Stimulated activated CD8-positive, alpha-beta memory T cell treated with anti-CD3 and anti-CD28 coated beads, Interleukin-4, amount 100 ng/mL, for 48 hours (primary cell): ENCODE results near the gene NEURL1B.

ENCODE experiments used
- DNase-seq: peaks from one replicate; pipeline ENCODE4 v3.0.0-alpha.2; 2020

Gene NEURL1B

GRCh38 chr5:172610643-172611042 lies 30.4 kb upstream of the NEURL1B start:
- DNase-seq: no peak

DNA sequence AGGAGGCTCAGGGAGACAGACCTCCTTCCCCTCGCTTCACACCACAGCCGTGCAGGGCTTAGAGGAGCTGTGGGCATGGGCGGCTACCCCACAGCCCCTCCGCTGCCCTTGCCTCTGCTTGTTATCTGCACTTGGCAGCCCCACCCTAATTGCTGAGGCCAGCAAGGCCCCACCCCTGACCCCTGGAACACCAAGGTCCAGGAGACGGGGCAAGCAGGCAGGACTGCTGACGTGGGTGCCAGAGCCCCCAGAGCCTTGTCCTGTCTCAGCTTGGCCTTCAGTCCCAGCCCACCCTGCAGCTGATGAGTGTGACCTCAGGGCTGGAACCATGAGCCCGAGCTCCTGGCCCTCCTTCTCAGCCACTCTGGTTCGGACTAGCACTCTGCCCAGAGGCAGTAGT lies 29.1 kb upstream of the NEURL1B start:
- no peak for DNase-seq

- DNase-seq: no peak
Measured at GRCh38 chr5:172612771-172613170, 28.3 kb upstream of the NEURL1B start.

GRCh38 chr5:172616136-172616535 lies 24.9 kb upstream of the NEURL1B start:
- no peak for DNase-seq

GRCh38 chr5:172616730-172617129 lies 24.3 kb upstream of the NEURL1B start:
- DNase-seq: no peak

GRCh38 chr5:172617817-172618216 lies 23.2 kb upstream of the NEURL1B start:
- DNase-seq: no peak

DNA sequence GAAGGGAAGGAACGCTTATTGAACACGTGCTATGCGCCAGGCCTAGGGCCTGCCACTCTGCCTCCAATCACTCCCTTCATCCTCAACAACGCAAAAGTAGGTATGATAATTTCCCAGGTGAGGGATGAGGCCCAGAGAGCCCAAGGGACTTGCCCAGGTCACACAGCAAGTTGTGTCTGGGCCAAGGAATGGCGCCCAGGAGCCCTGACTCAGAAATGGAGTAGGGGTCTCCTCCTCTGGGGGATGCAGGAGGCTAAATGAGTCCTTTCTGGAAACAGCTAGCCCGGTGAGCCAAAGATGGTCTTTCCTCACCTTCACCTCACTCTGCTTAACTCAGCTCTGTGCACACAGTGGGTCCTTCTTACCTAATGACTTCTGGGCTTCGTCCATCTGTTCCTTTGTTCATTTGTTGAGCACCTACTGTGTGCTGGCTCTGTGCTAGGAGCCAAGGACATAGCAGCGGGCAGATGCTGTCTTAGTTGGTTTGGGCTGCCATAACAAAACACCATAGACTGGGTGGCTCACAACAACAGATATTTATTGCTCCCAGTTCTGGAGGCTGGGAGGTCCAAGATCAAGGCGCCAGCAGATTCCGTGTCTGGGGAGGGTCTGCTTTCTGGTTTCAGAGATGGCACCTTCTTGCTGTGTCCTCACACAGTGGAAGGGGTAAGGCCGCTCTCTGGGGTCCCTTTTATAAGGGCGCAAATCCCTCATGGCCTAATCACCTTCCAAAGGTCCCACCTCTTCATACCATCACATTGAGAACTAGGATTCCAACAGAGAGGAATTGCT lies 22.3 kb upstream of the NEURL1B start:
- no peak for DNase-seq

DNA sequence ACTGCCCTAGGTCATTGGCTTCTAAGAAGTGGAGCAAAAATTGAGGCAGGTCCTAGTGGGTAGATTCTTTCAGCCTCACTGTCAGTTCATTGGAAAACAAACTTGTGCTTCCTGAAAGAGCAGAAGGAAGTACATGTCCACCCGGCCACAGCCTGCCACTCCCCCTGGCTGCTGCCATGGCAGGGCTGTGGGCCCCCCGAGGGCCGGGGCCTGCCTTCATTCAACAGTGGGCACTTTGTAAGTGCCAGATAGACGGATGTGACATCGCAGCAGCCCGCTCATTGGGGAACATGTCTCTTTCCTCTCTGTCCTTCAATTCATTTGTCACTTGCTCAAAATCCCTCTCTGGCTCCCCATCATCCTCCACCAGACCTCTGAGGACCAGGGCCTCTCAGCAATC lies 20.6 kb upstream of the NEURL1B start:
- DNase-seq: no peak

DNA sequence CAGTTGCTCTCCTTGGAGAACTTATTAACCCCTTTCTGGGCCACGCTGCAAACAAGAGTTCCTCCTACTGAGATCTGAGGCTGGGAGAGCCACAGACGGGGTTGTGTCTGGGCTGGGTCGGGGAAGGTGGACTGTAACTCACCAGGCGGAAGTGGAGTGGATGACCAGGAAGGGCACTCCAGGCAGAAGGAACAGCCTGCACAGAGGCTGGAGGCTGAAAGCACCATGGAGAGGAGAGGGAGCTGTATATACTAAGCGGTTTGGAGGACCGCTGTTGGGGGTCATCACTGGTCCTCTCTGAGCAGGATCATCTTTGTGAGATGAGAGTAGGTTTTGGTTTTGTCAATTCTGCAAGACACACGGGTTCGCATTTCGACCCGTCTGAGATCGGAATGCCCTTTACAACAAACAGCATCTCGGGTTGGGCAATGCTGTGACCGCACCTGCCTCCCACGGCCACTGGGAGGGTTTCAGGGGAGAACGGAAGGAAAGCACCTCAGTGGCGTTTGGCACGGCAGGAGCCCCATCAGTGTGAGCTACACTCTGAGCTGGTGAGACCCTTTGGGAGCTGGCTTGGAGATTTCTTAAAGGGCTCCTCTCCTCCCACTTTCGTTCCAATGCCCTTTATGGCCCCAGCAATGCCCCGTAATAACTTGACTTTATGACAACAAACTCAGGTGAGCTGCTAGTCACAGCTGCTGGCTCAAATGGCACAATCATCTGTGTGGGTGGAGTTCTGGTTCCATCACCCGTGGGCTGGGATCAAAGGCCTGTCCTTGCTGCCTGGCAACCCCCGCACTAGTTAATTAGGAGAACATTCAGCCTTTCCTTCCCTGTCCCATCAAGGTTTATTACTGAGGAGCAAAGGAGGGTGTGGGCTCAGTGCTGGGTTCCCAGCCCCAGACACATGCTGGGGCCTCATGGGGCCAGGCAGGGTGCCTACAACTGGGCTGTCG lies 18.7 kb upstream of the NEURL1B start:
- no peak for DNase-seq

GRCh38 chr5:172623313-172623980 lies 17.6 kb upstream of the NEURL1B start:
- DNase-seq: no peak

DNA sequence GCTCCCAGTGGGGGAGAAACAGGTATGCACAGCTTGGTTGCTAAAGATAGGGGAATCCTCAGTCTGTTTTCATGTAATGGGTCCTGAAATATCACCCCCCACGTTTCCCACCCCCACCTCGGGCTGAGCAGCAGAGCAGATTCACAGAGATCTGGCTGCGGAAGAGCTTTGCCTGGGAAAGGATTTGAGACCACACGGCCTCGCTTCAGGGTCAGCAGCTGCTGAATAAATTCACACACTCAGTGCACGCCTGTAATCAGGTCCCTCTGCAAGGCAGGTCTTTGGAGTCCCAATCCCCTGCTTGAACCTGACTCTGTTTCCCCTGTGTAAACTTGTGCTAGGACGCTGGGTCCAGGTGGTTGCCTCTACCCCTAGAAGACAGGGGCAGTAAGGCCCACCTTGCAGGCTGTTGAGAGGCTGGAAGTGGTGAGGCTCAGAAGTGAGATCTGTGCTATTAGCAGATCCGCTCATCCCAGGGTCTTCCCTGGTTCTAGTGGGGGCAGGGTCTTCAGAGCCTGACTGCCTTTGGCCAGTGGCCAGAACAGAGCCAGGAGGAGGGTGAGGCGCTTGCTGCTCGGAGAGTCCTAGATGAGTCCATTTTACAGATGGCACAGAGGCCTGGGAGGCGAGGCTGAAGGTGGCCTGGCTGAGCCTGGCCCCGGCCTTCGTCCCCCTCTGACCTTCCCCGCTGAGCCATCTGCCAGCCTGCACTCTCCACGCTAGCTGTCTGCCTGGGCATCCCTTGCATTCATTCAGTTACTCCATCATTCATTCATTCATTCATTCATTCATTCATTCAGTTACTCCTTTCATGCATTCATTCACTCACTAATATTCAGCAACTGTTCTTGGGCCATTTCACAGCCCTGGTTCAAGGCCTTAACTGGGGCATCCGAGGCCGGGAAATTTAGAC lies 16.7 kb upstream of the NEURL1B start:
- DNase-seq: no peak

GRCh38 chr5:172624996-172625964 lies 15.8 kb upstream of the NEURL1B start:
- DNase-seq: no peak

DNA sequence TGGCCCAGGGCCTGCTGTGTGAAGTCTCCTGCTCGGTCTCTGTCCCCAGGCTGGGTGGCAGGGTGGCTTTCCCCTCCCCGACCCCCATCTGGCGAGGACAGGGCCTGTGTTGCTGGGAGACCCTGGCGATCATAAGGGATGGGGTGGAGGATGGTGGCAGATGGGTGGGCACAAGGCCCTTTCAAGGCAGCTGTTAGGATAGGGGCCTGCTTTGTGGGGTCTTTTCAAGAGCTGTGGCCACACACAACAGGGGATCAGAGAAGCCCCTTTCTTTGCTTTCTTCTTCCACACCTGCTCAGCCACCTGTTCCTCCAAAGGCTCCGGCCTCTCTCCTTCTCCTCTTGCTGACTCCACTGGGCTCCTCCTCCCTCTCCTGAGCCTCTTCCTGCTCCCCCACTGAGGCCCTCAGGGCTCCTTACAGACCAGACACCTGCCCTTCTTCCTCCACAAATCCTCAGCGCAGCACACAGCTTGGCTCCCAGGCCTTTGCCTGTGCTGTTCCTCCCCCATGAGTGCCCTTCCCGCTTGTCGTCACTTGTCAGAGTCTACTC lies 15.0 kb upstream of the NEURL1B start:
- DNase-seq: no peak

- no peak for DNase-seq
Measured at GRCh38 chr5:172630082-172630481, 11.0 kb upstream of the NEURL1B start.

GRCh38 chr5:172630482-172630881 lies 10.6 kb upstream of the NEURL1B start:
- DNase-seq: no peak

DNA sequence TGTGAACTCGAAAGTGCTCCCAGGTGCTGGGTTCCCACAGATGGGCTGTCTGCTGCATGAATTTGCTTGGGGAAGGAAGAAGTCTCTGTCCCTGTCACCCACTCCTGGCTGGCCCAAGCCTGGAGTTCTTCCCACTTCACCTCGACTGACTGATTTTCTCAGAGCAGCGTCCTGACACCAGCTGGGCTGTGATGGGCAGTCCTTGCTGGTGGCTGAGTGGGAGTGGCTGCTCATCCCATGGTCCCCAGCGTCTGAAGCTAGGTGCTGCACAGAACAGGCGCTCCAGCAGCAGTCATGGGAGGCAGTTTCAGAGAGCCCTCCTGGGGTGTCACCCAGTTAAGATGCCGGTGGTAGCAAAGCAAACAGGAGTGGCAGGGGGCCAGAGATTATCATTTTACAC lies 10.1 kb upstream of the NEURL1B start:
- DNase-seq: no peak

DNA sequence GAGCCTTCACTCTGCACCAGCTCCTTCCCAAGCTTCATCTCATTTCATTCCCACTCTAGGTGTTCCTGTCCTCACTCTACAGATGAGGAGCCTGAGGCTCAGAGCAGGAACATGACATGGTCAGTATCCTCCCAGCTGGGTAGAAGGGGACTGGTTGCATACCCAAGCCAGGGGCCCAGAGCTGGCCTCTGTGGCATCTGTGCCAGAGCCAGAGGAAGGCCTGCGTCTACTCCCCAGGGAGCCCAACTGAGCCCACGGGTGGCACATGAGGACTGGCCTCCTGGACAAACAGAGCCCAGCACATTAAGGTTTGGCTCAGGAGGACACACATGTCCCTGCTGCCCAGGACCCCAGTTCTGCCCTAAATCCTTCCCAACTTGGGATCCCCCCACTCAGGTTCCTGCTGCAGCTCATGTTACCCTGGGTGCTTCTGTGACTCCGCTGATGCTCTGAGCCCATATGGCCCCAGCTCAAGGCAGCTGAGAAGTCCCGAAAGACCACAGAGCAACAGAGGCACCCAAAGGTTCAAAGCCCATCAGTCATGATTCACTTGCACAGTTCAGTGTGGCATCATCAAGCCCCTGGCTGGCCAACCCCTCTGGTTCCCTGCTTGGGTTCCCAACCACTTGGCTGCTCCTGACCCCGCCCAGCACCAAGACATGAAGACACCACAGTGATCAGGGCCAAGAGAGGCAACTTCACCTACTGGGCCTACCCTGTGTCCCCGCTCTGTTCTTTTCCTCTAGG lies 8.5 kb upstream of the NEURL1B start:
- no peak for DNase-seq

DNA sequence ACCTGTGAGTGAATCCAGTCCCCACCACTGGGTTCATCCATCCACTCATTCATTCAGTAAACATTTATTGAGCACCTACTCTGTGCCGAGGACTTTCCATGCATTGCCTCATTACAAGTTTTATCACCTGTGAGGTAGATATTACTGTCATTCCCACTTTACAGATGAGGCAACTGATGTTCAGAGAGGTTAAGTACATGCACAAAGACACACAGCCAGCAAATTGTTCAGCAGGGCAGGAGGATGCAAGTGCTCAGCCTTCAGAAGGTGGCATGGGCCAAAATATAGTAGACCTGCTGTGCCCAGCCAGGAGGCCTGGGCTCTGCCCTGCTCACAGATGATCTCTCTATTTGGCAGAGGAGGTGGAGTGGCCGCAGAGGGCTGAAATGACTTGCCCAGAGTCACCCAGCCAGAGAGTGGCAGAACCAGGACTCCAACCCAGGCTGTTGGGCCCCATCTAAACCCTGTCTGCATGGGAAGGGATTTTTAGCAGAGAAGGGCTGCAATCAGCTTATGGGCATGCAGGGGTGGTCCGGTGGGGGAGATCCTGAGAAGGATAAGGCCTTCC lies 7.6 kb upstream of the NEURL1B start:
- no peak for DNase-seq

DNA sequence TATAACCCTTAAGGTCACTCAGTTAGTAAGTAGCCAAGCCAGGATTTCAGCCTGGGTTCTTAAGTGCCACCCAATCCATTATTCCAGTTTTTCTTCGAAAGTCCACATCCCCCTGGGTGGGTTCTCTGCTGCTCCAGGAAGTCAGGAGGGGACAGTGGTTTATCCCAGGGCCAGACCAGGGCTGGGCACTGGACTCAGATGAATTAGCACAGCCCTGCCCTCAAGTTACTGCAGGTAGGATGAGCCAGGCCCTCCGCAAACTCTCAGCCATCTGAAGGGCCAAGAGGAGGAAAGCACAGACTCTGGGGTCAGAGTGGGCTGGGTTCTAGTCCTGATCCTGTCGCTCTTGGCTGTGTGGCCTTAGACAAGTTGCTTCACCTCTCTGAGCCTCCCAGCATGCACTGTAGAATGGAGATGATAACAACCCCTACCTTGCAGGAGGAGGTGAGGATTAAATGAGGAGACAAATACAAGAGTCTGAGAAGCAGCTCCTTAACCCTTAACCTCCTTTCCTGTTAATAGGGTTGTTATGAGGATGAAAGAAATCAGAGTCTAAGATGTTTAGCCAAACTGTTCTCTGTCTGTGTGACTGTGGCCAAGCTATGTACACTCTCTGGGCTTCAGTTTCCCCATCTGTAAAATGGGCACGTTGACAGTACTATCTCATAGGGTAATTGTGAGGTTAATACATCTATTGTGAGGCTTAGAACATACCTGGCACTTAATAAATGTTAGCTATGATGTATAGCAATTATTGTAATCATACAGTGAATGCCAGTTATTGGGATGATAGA lies 6.8 kb upstream of the NEURL1B start:
- no peak for DNase-seq
